ENCODE measurements around the gene PKP3. TPM values are rescaled to one million over a fixed set of nuclear protein-coding genes. Genes with fewer than 3 reads are reported as not detected.

PKP3 gene
- total RNA-seq, 1 donor from 2014 or later, result 0.32 TPM

DNA sequence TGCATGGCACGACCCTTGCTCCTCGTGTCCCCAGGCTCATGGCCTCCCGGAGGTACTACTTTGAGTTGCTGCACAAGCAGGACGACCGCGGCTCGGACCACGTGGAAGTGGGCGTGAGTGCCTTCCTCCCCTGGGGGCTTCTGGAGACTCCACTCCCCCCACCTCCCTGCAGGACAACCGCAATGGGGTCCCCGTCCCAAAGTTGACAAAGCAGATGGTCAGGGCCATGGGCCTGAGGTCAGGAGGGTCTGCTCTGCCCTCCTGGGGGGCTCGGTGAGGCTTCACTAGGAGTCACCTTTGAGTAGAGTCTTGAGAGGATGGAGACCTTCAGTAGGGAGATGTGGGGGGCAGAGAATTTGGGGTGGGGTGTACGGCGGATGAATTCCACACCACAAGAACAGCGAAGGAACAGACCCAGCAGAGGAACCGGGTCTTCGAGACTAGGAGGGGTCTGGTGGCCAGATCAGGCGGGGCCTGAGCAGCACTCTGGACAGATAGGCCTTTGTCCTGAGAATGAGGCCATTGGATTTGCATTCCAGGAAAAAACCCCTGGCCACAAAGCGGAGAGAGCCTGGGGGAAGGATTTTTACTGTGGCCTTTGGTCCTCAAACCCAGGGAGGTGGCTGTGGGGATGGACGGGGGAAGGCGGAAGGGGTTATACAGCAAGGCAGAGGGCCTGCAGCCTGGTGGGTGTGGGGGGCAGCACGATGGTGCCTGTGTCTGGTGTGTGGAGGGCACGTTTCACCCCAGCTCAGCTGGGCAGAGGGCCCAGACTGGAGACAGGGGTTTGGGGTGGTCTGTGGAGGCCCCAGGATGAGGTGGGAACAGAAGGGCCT lies 20.1 kb upstream of the PKP3 start:
- DNase-seq (ENCODE audit: missing footprints) (peak; percentile 59), ATAC-seq (no peak)
- intact Hi-C loops (cut with DNase I), result no loop called here

DNA sequence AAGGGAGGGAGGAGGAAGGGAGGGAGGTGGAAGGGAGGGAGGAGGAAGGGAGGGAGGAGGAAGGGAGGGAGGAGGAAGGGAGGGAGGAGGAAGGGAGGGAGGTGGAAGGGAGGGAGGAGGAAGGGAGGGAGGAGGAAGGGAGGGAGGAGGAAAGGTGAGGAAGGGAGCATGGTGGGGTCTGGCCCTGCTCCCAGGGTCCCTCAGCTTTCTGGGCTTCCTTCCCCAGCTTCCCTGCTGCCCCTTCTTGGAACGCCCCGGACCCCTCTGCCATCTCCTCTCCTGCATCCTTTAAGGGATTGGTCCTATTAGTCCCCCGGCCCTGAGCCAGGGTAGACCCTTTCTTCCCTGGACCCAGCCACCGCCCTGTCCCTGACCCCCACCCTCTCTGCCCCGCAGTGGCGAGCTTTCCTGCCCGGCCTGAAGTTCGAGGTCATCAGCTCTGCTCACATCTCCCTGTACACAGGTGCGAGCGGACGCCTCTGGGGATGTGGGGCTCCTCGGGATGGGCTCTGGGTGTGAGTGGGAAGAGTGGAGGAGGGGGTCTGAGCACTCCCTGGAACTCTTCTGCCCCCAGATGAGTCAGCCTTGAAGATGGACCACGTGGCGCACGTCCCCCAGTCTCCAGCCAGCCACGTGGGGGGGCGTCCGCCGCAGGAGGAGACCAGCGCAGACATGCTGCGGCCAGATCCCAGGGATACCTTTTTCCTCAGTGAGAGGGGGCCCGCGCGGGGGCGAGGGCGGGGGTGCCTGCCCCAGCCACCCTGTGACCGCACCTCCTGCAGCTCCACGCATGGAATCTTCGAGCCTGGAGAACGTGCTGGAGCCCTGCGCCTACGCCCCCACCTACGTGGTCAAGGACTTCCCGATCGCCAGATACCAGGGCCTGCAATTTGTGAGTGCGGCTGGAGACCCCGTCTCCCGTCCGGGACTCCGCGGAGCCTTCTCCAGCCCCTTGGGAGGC lies 18.7 kb upstream of the PKP3 start:
- no peak for ATAC-seq
- intact Hi-C loops (cut with DNase I), result no loop called here
- DNase-seq (ENCODE audit: missing footprints), result peak; percentile 46

DNA sequence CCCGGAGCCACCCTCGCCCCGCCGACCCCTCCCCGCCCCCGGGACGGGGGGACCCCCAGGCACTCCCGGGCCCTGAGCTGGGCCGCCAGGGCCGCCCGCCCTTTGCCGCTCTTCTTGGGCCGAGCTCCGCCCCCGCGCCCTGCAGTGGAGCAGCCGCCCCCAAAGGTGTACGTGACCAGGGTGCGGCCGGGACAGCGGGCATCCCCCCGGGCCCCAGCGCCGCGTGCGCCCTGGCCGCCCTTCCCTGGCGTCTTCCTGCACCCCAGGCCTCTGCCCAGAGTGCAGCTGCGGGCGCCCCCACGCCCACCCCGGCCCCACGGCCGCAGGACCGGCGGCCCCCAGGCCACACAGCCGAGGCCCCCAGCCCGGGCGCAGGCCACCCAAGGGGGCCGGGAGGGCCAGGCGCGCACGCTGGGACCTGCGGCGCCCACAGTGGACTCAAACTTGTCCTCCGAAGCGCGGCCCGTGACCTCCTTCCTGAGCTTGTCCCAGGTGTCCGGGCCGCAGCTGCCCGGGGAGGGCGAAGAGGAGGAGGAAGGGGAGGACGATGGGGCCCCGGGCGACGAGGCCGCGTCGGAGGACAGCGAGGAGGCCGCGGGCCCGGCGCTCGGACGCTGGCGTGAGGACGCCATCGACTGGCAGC lies 17.4 kb upstream of the PKP3 start:
- intact Hi-C loops (cut with DNase I), result no loop called here
- ATAC-seq, result no peak
- peak; percentile 50 for DNase-seq (ENCODE audit: missing footprints)

DNA sequence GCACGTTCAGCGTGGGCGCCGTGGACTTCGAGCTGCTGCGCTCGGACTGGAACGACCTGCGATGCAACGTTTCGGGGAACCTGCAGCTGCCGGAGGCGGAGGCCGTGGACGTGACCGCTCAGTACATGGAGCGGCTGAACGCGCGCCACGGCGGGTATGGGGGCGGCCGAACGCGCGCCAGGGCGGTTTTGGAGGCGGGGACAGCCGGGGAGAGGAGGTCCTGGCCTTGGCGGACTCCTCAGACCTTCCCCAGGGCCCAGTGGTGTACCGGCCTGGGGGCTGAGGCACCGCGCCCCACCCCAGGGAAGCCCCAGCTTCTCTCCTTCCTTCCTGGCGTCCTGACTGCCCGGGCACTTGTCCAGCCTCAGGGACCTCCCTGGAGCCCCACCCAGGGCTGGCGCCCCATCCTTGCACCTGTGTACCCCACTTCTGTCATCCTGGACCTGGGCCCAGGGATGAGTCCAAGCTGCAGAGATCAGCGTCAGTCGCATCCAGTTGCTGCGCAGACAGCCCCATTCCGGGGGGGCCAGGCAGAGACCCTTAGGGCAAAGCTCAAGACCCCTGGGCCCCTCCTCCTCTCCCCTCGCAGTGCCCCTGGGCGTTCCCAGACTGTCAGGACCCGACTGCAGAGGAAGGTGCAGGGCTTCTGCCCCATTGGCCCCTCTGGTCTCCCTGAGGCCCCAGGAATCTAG lies 16.7 kb upstream of the PKP3 start:
- peak; percentile 37 for DNase-seq (ENCODE audit: missing footprints)
- intact Hi-C loops (cut with DNase I), result no loop called here
- no peak for ATAC-seq

DNA sequence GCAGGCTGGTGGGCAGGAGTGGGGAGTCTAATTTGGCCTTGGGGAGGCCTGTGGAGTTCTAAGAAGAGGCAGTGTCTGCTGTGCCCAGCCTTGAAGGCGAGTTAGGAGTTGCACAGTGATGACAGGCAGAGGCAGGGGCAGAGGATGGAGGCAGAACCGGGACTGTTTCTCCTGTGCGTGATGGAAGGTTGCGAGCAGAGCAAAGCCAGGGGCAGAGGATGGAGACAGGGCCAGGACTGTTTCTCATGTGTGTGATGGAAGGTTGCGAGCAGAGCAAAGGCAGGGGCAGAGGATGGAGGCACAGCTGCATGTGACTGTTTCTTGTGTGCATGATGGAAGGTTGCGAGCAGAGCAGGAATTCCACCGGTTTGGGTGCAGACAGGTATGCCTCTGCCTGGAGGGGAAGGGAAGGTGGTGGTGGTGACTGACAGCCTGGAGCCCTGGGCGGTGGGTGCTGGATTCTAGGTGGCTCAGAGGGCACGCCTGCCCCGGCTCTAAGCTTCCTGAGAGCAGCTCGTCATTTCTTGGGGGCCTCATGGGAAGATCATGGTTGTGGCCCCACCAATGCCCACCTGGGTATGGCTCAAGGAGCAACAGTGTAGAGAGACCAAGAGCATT lies 16.0 kb upstream of the PKP3 start:
- no peak for DNase-seq (ENCODE audit: missing footprints)
- ATAC-seq, result no peak
- intact Hi-C loops (cut with DNase I), result no loop called here

DNA sequence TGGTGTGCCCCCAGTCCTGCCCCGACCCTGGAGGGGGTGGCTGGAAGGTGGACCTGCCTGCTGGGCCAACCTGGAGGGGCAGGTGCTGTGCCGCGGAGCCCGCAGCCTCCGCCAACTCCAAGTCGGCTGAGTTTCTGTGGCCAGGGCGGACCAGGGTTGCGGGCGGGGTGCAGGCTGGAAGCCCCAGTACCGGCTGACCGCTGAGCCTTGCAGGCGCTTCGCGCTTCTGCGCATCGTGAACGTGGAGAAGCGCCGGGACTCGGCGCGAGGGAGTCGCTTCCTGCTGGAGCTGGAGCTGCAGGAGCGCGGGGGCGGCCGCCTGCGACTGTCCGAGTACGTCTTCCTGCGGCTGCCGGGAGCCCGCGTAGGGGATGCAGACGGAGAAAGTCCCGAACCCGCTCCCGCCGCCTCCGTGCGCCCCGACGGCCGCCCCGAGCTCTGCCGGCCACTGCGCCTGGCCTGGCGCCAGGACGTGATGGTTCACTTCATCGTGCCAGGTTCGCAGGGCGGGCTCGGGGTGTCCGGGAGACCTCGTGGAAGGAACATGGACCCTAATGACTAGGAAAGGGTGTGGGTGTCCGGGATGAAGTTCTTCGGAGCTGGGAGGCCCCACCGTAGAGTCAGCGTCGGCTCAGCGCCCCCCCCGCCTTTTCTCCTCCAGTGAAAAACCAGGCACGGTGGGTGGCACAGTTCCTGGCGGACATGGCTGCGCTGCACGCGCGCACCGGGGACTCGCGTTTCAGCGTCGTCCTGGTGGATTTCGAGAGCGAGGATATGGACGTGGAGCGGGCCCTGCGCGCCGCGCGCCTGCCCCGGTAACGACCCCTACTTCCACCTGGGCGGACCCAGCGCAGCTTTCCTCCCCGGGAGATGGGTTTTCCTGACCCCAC lies 14.6 kb upstream of the PKP3 start:
- intact Hi-C loops (cut with DNase I), result no loop called here
- DNase-seq (ENCODE audit: missing footprints), result peak; percentile 63
- ATAC-seq, result no peak

DNA sequence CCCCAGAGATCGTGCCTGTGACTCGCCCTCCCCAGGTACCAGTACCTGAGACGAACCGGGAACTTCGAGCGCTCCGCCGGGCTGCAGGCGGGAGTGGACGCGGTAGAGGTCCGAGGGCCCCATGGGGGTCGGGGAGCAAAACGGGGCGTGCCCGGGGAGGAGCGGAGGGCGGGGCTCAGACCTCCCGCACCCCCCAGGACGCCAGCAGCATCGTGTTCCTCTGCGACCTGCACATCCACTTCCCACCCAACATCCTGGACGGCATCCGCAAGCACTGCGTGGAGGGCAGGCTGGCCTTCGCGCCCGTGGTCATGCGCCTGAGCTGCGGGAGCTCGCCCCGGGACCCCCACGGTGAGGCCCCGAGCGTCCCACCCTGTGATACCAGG lies 13.9 kb upstream of the PKP3 start:
- ATAC-seq (no peak), DNase-seq (ENCODE audit: missing footprints) (peak; percentile 61)
- intact Hi-C loops (cut with DNase I), result no loop called here

DNA sequence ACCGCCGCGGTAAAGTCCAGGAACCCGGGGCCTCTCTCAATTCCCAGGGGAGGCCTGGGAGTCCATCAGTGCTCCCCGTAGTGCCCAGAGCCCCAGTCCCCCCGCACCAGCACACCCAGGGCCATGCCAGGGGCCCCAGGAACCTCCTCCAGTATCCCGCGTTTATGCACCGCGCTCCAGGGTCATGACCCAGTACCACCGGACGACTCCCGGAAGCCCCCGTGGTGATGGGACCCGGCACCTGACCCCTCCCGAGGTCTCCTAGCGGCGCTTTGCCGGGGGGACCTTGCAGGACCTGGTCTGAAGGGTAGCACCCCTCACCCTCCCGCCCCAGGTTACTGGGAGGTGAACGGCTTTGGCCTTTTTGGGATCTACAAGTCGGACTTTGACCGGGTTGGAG lies 13.5 kb upstream of the PKP3 start:
- ATAC-seq, result no peak
- DNase-seq (ENCODE audit: missing footprints), result no peak
- intact Hi-C loops (cut with DNase I), result no loop called here

DNA sequence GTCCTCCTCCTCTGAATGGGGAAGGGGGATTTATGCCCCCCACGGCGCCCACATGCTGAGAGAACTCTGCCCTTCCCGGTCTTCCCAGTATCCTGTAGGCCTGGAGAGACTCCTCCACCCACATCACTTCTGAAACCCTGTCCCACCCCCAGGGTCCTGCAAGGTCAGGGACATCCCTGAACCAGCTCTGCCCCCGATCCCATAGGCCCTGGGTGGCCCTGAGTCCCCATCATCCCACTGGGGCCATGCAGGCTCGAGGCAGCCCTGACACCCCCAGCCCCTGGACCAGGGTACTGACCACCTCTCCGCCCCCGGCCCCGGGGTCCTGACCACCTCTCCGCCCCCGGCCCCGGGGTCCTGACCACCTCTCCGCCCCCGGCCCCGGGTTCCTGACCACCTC lies 13.0 kb upstream of the PKP3 start:
- intact Hi-C loops (cut with DNase I), result no loop called here
- peak; percentile 37 for DNase-seq (ENCODE audit: missing footprints)
- no peak for ATAC-seq

DNA sequence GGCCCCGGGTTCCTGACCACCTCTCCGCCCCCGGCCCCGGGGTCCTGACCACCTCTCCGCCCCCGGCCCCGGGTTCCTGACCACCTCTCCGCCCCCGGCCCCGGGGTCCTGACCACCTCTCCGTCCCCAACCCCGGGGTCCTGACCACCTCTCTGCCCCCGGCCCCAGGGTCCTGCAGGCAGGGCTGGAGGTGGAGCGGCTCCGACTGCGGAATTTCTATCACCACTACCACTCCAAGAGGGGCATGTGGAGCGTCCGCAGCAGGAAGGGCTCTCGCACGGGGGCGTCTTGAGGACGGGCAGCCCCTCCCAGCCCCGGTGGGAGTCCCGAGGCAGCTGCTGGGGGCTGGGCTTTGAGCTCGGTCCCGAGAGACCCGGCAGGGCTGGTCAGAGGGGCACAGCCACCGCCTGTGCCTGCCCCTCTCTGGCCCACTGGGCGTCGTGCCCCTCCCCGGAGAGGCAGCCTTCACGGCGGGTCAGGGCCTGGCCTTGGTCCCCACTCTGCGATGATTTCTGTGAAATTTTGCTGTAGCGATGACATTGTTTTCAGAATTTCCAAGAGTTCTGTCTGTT lies 12.4 kb upstream of the PKP3 start:
- DNase-seq (ENCODE audit: missing footprints) (peak; percentile 14), ATAC-seq (no peak)
- intact Hi-C loops (cut with DNase I), result no loop called here

DNA sequence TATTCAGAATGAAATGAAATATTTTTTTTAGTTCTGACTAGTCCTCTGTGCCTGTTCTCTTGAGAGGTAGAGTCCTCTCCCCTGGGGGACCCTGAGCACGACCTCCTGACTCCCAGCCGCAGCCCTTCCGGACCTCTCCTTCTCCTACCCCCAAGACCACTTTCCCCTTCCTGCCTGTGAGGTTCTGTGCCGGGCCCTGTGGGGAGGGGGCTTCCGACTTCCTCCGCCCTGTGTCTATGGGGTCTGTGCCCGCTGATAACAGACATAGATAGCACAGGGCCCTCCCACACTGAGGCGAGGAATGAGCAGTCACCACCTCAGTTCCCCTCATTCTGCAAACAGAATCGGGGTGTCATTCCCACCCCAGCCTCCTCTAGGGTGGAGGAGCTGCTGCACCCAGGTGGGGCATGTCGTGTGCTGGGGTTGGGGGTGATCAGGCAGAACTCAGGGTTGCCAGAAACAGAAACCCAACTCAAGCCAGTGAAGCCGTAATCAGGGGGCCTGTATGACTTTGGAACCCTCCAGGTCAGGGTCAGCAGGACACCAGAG lies 11.9 kb upstream of the PKP3 start:
- intact Hi-C loops (cut with DNase I), result no loop called here
- ATAC-seq (no peak), DNase-seq (ENCODE audit: missing footprints) (peak; percentile 8)

DNA sequence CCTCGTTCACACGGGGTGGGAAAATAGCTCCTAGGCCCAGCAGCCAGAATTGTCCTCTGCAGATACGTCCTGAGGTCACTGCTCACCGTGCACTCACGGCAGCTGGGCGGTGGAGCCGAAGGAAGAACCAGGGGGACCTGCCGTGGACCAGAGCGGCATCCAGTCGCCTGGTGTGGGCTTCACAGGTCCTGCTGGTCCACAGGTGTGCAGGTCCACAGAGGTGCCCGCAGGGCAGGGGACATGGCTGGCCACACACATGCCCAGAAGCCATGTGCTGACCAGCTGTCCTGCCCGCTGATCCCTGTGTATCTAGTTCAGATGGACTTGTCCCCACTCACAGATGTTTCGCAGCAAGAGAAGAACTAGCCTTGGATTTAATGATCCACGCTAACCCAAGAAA lies 10.6 kb upstream of the PKP3 start:
- DNase-seq (ENCODE audit: missing footprints) (peak; percentile 48), ATAC-seq (no peak)
- intact Hi-C loops (cut with DNase I), result no loop called here

DNA sequence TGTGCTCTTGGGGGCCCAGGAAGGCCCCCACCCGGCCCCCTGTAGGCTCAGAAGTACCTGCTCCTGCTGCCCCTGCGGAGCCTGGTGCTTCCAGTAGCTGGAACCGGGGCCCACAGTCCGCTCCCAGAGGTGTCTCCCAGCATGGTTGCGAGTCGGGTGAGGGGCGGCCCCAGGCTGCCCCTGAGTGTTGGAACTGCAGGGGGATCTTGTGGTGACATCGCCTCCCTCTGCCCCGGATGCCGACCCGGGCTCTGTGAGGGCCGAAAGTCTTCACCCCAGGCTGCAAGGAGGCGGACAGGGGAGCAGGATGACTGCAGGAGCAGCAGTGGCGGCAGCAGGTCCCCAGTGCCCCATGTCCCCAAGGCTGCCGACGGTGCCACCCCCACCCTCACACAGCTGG lies 9.5 kb upstream of the PKP3 start:
- ATAC-seq, result no peak

DNA sequence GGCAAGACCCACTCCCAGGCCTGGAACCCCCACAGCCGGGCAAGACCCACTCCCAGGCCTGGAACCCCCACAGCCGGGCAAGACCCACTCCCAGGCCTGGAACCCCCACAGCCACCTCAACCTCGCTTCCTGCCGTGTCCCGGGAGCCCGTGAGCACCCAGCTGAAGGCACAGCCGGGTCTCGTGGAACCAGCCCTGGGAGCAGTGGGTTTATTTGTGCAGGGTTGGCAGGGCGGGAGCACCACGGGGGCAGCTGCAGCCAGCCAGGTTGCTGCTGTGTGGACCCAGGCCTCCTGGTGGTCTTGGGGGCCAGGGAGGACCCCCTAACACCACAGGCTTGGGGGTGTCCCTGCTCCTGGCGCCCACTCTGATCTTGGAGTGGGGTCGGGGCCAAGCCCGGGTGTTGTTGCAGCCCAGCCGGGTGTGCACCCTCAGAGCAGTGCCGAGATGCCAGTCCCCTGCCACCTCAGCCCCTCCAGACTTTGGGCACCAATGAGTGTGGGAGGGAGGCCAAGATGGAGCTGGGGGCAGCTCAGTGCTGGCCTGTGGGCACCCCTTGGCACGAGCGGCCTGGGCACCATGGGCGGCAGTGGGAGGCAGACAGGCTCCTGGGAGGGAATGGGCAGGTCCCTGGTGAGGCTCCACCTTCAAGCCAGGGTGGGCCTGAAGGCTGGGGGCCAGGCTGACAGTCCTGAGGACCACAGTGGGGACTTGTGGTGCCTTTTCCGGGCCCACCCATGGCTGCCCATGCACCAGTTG lies 8.2 kb upstream of the PKP3 start:
- DNase-seq (ENCODE audit: missing footprints), result no peak
- intact Hi-C loops (cut with DNase I), result no loop called here
- ATAC-seq, result no peak

More for the DNA sequence above, 9.5 kb upstream of the PKP3 start:
- intact Hi-C loops (cut with DNase I), result no loop called here
- no peak for DNase-seq (ENCODE audit: missing footprints)

DNA sequence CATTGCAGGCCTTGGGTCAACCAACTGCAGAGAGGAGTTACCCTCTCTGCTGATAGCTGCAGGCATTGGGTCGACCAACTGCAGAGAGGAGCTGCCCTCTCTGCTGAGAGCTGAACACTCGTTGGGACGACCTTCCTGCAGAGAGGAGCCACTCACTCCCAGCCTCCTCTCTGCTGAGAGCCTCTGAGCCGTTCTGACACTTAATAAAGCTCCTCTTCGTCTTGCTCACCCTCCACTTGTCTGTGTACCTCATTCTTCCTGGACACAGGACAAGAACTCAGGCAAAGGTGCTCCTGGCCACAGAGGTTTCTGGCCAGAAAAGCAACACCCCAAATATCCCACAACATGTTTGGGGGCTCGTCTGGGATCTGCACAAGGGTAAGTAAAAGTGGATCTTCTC lies 7.5 kb upstream of the PKP3 start:
- peak; percentile 8 for DNase-seq (ENCODE audit: missing footprints)
- intact Hi-C loops (cut with DNase I), result no loop called here
- ATAC-seq, result no peak

DNA sequence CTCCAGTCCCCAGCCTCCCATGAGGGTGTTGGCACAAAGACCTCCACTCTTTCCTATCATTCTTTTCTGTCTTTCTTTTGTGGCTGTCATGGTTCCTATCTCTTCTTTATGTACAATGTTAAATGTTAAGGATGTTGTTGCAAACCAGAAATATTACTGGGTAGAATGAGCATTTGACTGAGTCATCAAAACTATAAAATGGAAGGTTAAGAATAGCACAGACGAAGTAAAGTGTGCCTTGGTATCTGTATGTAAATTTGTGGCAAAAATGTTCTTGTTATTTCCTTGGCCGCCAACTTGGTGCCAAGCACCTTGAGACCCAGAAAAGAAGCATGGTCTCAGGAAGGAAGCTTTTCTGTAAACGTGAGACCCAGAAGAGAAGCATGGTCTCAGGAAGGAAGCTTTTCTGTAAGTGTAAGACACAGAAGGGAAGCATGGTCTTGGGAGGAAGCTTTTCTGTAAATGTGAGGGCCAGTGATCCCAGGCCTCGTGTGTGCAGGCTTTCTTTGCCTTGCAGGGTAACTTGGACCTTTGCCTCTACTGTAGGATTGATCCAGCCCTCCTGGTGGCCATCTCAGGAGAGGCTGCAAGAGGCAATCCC lies 6.7 kb upstream of the PKP3 start:
- ATAC-seq, result no peak
- DNase-seq (ENCODE audit: missing footprints), result no peak
- intact Hi-C loops (cut with DNase I), result no loop called here
